ENCODE measurements around the gene OR10R2.
"Not testable (repeated sequence)": the region's sequence is repeated elsewhere in the genome, so short reads cannot be mapped to it uniquely, and the experiment has no call there.

Gene OR10R2, protein sequence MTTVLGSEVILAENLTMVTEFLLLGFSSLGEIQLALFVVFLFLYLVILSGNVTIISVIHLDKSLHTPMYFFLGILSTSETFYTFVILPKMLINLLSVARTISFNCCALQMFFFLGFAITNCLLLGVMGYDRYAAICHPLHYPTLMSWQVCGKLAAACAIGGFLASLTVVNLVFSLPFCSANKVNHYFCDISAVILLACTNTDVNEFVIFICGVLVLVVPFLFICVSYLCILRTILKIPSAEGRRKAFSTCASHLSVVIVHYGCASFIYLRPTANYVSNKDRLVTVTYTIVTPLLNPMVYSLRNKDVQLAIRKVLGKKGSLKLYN

DNA sequence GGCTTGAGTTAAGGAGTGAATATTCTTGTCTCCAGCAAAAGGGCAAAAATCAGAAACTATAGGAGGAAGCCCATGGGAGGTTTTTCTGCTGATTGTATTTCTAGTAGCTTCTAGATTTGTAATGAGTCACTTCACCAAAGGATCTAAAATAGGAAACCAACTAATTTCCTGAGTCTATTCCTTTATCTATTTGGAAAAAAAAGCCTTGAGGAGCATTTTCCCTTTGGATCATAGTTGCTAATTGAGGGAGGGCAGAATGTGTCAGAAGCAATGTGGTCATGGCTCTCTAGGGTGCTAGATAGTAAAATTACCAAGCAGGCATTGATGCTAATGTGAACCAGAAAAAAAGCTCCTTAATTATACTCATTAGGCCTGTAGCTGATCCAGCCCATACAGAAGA is at the start of gene OR10R2:
TSS of gene OR10R2 (plus strand) at position 301 of the 400 bp plus-strand sequence. CDS start 106 bp downstream, outside the sequence.
- no peak for DNase-seq (ENCODE audit: low spot score)

- no peak for DNase-seq (ENCODE audit: low spot score)
Observed at GRCh38 chr1:158425027-158425426, 47.0 kb upstream of the OR10R2 start.

DNA sequence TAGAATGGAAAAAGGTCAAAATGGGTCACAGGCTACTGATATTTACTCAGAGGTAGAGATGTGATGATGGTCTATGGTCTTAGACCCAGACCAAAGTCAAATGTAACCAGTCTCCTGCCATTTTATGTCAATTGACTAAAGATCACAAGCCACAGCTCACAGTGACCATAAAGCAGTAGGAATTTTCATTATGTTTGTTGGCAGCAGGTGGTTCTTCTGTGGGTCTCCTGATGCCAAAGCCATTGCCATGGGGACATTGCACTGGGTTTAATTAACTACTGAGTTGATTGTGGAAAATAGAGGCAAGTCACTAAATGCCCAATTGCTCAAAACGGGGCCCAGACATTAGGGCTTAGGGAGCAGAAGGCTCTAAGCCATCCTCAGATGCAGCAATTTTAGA is 45.9 kb upstream of the OR10R2 start, which contains the start of gene OR10K2:
TSS of gene OR10K2 (minus strand) at position 101 of the 400 bp plus-strand sequence. CDS start 5,371 bp downstream, outside the sequence.
- no peak for DNase-seq (ENCODE audit: low spot score)

DNA sequence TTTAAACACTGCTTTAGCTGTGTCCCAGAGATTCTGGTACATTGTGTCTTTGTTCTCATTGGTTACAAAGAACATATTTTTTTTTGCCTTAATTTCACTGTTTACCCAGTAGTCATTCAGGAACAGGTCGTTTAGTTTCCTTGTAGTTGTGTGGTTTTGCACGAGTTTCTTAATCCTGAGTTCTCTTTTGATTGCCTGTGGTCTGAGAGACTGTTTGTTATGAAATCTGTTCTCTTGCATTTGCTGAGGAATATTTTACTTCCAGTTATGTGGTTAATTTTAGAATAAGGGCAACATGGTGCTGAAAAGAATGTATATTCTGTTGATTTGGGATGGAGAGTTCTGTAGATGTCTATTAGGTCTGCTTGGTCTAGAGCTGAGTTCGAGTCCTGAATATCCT is 41.9 kb upstream of the OR10R2 start:
- DNase-seq (ENCODE audit: low spot score): not testable (repeated sequence)

DNA sequence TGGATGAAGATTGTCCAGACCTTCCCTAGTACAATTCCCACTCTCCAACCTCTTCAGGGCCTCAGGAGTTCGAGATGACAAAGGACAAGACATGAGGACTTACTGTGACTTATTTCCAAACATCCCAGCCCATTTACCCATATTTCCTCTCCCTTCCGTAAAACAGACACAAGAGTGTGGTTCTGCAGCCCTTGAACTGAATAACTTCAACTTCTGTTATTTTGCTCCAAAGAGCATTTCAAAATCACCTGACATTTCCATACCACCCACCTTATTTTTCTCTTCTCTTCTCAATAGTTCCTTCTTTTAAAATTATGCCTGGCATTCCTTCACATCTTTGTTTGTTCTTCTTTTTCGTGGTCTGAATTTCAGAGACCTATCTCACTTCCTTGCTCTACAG is 37.3 kb upstream of the OR10R2 start:
- no peak for DNase-seq (ENCODE audit: low spot score)

DNA sequence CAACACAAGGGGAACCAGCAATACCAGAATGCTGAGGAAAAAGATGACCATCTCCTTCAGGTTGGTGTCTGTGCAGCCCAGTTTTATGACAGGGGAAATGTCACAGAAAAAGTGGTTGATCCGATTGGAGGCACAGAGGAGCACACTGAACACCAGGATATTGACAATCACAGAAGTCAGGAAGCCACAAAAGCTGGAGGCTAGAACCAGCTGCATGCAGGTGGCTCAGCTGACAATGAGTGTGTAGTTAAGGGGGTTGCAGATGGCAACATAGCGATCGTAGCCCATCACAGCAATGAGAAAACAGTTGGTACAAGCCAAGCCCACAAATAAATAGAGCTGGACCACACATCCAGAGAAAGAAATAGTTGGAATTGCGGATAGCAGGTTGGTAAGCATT is 26.6 kb upstream of the OR10R2 start:
- DNase-seq (ENCODE audit: low spot score): no peak

DNA sequence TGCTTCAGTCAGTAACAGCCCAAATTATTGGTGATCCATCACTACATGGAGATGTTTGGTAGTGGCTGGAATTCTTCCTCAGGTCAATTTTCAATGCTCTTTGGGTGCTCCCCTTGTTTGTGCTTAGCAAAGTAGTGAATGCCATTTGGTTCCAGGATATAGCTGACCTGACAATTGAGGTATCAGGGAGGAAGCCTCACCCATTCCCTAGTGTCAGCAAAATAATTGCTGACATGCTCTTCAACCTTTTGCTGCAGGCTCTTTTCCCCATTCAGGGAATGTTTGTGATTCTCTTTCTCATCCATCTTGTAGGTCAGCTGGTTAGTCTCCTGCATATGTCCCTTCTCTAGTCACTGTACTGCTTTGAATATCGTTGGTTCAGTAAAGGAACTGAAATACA is 17.5 kb upstream of the OR10R2 start:
- DNase-seq (ENCODE audit: low spot score): no peak

GRCh38 chr1:158457246-158457645 is 14.8 kb upstream of the OR10R2 start:
- DNase-seq (ENCODE audit: low spot score): no peak

DNA sequence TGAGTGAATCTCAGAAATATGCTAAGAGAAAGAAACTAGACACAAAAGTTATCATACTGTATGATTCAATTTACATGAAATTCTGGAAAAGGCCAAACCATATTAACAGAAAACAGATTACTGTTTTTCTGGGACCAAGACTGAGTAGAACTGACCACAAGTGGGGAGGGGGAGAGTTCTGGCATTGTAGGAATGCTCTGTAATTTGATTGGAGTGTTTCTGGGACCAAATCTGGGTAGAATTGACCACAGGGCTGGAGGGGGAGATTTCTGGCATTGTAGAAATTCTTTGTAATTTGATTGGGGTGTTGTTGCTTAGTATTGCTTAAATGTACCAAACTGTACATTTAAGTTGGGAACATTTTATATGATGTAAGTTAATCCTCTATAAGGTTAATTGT is 13.8 kb upstream of the OR10R2 start:
- no peak for DNase-seq (ENCODE audit: low spot score)

DNA sequence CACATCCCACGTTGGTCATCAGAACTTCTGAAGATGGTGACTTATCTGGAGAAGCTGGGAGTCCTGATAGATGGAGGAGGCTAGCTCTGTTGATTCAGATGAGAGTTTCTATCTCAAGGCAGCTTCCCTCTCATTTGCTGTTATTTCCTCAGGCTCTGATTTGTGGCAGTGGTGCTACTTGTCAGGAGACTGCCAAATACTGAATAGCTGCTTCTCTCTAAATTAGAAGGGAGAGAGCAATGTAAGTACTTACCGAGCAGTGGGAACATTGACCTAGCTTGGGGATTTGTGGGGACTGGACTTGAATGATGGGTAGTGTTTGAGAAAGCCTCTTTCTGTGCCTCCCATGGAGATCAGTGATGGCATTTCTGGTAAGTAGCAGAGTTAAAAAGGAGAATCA is 10.5 kb upstream of the OR10R2 start, which contains the start of gene OR10K1:
TSS of gene OR10K1 (plus strand) at position 301 of the 400 bp plus-strand sequence. CDS start 3,728 bp downstream, outside the sequence.
- no peak for DNase-seq (ENCODE audit: low spot score)

GRCh38 chr1:158485455-158485854 is 13.4 kb downstream of the OR10R2 start:
- no peak for DNase-seq (ENCODE audit: low spot score)

DNA sequence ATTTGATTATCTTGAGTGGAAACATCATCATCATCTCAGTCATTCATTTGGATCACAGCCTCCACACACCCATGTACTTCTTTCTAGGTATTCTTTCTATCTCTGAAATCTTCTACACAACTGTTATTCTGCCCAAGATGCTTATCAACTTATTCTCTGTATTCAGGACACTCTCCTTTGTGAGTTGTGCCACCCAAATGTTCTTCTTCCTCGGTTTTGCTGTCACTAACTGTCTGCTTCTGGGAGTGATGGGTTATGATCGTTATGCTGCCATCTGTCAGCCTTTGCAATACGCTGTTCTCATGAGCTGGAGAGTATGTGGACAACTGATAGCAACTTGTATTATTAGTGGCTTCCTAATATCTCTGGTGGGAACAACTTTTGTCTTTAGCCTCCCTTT is 19.3 kb downstream of the OR10R2 start:
- DNase-seq (ENCODE audit: low spot score): no peak

GRCh38 chr1:158493054-158493453 is 21.0 kb downstream of the OR10R2 start:
- no peak for DNase-seq (ENCODE audit: low spot score)

DNA sequence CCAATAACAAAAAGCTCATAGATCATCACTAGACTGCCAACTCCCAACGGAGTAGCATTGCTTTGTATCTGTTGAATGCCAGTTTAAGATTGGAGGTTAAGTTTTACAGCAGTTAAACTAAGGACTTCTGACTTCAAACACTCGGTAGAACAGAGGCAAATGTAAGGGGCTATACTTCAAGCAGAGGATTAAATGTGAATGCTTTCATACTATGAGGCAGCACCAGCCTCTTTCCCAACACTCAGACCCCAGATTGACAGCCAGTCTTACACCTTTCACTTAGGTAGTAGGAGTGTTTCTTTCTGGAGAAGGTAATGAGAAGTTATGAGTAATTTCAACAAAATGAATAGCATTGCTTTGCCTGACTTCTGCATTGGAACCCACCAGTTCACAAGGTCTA is 22.8 kb downstream of the OR10R2 start:
- DNase-seq (ENCODE audit: low spot score): no peak

DNA sequence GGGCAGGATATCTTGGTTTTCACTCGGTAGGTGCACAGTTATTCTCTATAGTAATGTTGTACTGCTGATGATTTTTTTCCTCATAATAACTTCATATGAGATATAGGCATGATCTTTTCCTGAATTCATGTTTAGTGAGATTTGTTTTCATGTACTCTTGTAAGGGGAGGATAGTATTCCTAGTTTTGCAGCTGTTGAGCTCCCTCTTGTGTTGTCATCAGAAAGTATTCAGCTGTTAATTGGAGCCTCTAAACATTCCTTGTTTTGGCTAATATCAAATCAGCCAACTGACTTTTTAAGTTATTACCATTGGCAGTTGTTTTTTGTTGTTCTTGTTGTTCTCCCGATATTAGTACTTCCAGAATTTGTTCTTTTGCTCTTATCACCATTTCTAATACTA is 24.4 kb downstream of the OR10R2 start:
- DNase-seq (ENCODE audit: low spot score): peak; percentile 18

DNA sequence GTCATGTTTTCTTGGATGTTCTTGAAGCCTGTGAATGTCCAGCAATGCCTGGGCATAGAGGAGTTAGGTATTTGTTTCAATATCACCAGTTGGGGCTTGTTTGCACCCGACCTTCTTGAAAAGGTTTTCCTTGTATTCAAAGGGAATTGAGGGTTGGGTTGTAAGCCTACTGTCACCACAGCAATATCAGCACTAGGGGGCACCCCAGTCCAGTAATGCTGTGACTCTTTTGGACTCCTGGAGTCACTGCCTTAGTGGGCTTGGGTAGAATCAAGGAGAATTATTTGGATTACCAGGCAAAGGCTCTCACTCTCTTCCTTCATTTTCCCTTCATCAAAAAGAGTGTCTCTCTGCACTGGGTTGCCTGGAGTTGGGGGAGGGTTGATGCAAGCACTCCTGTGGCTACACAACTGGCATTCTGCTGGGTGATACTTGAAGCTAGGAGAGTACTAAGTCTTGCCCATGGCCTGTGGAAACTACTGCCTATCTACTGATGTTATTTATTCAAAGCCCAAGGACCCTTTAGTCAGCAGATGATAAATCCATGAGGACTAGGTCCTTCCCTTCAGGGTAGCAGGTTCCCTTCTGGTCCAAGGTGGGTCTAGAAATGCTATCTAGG is 34.5 kb downstream of the OR10R2 start:
- DNase-seq (ENCODE audit: low spot score): peak; percentile 27

GRCh38 chr1:158507511-158507910 is 35.5 kb downstream of the OR10R2 start:
- no peak for DNase-seq (ENCODE audit: low spot score)

DNA sequence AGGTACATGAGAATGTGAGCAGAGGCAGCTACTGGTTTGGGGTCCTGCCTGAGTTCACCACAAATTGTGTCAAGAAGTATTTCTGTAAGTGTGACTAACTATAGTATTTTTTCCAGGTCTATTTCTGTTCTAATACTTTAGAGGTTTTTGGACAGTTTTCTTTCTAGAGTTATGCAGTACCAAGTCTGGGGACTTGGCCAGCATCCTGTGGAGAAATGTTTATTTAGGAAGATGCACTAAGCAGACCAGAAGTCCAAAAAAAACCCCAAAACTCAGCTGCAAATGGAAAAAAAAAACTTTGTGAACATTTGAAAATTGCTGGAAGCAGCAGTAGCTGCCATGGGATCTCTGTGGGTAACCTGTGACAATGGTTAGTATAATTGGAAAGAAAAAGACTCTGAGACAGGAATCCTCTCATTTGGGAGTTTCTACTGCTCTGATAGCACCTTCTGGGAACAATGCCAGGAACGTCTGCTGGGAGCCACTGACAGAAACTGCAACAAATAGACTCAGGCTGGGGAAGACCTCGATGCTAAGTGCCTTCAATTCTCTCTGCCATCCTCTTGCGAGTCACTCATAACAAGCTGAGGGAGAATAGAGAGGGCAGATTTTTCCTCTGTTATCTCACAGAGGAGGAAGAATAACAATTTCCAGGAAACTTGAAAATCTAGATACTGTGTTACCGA is 37.6 kb downstream of the OR10R2 start:
- DNase-seq (ENCODE audit: low spot score): no peak

- no peak for DNase-seq (ENCODE audit: low spot score)
Observed at GRCh38 chr1:158516966-158517365, 44.9 kb downstream of the OR10R2 start.

GRCh38 chr1:158520021-158520420 is 48.0 kb downstream of the OR10R2 start:
- no peak for DNase-seq (ENCODE audit: low spot score)

- DNase-seq (ENCODE audit: low spot score): no peak
Observed at GRCh38 chr1:158520955-158521665, 49.1 kb downstream of the OR10R2 start.

GRCh38 chr1:158521666-158522058 is 49.6 kb downstream of the OR10R2 start:
- no peak for DNase-seq (ENCODE audit: low spot score)
